Osteoblast (primary cell): ENCODE data around the gene MGMT. TPM values are rescaled to one million over a fixed set of nuclear protein-coding genes. Genes with fewer than 3 reads are reported as not detected.

ENCODE experiments used
- DNase-seq: peaks from one replicate; pipeline ENCODE4 v3.0.0; 2011; ENCODE audit warnings: low spot score, mixed read lengths; ENCODE audit not compliant: insufficient read length; ENCODE audit errors: missing footprints
- H2AFZ ChIP-seq: 2 replicates; pipeline ENCODE4 v1.6.0; 2011; ENCODE audit warnings: mild to moderate bottlenecking, low read length
- H3K27ac ChIP-seq: 2 replicates; pipeline ENCODE4 v1.5.1; 2011; ENCODE audit warnings: mild to moderate bottlenecking, low read depth, low read length, moderate library complexity
- H3K27me3 ChIP-seq: 2 replicates; pipeline ENCODE4 v1.6.0; 2012; ENCODE audit warnings: mild to moderate bottlenecking, control low read depth, inconsistent platforms, low read length, moderate library complexity; ENCODE audit not compliant: insufficient read depth
- H3K36me3 ChIP-seq: 2 replicates; pipeline ENCODE4 v1.5.1; 2011; ENCODE audit warnings: mild to moderate bottlenecking, low read length, control low read depth, moderate library complexity; ENCODE audit not compliant: insufficient read depth
- H3K4me1 ChIP-seq: 2 replicates; pipeline ENCODE4 v1.5.1; 2011; ENCODE audit warnings: mild to moderate bottlenecking, low read length, control low read depth, moderate library complexity; ENCODE audit not compliant: insufficient read depth
- H3K4me2 ChIP-seq: 2 replicates; pipeline ENCODE4 v1.6.0; 2011; ENCODE audit warnings: mild to moderate bottlenecking, low read length; ENCODE audit not compliant: insufficient read depth
- H3K4me3 ChIP-seq: fragments of 200-600 bp; sonication (generic); 3 replicates; pipeline ENCODE4 v1.5.1; 2012; ENCODE audit warnings: mild to moderate bottlenecking, low read length, inconsistent platforms; ENCODE audit not compliant: insufficient read depth
- H3K79me2 ChIP-seq: 2 replicates; pipeline ENCODE4 v1.6.0; 2012; ENCODE audit warnings: mild to moderate bottlenecking, low read length, control low read depth, inconsistent platforms; ENCODE audit not compliant: insufficient read depth
- H3K9me3 ChIP-seq: 2 replicates; pipeline ENCODE4 v1.5.1; 2011; ENCODE audit warnings: low read depth, low read length, control low read depth
- H4K20me1 ChIP-seq: 2 replicates; pipeline ENCODE4 v1.6.0; 2012; ENCODE audit warnings: mild to moderate bottlenecking, low read length, control low read depth; ENCODE audit not compliant: insufficient read depth
- CTCF ChIP-seq: IDR thresholded peaks from 2 replicates; pipeline ENCODE4 v1.5.1; 2011; ENCODE audit warnings: mild to moderate bottlenecking, low read depth, low read length, moderate library complexity; ENCODE audit errors: extremely low read depth
- total RNA-seq: library from RNA; depleted of rRNA; stranded (reverse); fragments of >200 nt; gene quantifications from 2 replicates; pipeline ENCODE4 v1.2.3, GENCODE V29; 2012

The MGMT gene
- total RNA-seq, 1 donor: 21.0 TPM

- no peaks in the 10 kb centered on the region for H3K9me3 ChIP-seq
- DNase-seq: peak; percentile 13
- H2AFZ ChIP-seq: no peak overlapping the region
- H3K4me1 ChIP-seq: peaks cover 13% of the 10 kb centered on the region
- H3K4me3 ChIP-seq: no peak overlapping the region
- no peaks in the 10 kb centered on the region for H3K79me2 ChIP-seq
- H3K36me3 ChIP-seq: no peaks in the 10 kb centered on the region
- no peak overlapping the region for H3K4me2 ChIP-seq
- H4K20me1 ChIP-seq: peaks cover 47% of the 10 kb centered on the region
- no peak overlapping the region for H3K27ac ChIP-seq
- TF ChIP-seq CTCF: no peak
- peaks cover 7% of the 10 kb centered on the region for H3K27me3 ChIP-seq
These were observed 69.3 kb downstream of the MGMT start for GRCh38 chr10:129536336-129536735.

DNA sequence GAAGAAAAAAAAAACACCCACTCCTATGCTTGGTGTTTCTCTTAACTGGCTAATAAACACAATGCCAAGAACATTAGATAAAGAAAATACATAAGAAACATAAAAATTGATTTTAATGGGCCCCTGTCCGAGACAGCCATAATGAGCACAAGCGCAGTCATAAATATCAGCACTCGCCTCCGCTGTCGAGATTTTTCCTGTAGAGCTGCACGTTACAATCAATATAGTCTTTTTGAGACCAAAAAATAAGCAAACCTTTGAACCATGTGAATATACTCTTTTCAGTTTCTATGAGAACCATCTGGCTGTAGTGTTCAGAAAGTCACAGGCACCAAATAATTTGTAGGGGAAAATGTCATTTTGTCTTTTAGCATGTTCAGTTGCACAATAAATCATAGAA lies 70.1 kb downstream of the MGMT start:
- Histone ChIP-seq H3K79me2 (no peaks in the 10 kb centered on the region), H2AFZ (no peak overlapping the region), H3K27ac (no peak overlapping the region), H3K4me3 (no peak overlapping the region), H3K4me2 (no peak overlapping the region), H3K9me3 (no peaks in the 10 kb centered on the region), H3K27me3 (peaks cover 7% of the 10 kb centered on the region), H3K4me1 (peaks cover 9% of the 10 kb centered on the region), H4K20me1 (peaks cover 44% of the 10 kb centered on the region), H3K36me3 (no peaks in the 10 kb centered on the region)
- TF ChIP-seq CTCF: no peak
- peak; percentile 34 for DNase-seq

GRCh38 chr10:129538236-129538635 lies 71.2 kb downstream of the MGMT start:
- Histone ChIP-seq H3K4me1 (no peaks in the 10 kb centered on the region), H3K27ac (no peak overlapping the region), H2AFZ (no peak overlapping the region), H3K9me3 (no peaks in the 10 kb centered on the region), H3K4me2 (no peak overlapping the region), H4K20me1 (peaks cover 34% of the 10 kb centered on the region), H3K4me3 (no peak overlapping the region), H3K36me3 (no peaks in the 10 kb centered on the region), H3K79me2 (no peaks in the 10 kb centered on the region), H3K27me3 (peaks cover 7% of the 10 kb centered on the region)
- peak; percentile 42 for DNase-seq
- TF ChIP-seq CTCF: no peak

DNA sequence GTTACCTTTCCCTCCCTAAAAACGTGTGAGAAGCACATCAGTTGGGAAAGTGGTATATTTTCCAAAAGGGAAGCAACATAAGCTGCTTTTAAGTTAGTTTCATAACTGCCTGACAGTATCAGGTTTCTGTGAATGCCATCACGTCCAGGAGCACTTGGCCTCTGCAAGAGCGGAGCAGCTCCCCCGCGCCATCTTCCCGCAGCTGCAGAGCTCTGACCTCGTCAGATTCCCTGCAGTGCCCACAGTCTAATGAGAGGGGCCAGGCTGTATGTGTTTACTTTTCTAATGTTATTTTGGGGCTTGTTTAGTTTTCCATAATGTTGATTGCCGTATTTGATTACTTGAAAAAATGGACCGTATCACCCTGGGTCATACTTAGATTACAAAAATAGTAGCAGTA lies 74.2 kb downstream of the MGMT start:
- H3K4me1 ChIP-seq: no peaks in the 10 kb centered on the region
- H2AFZ ChIP-seq: no peak overlapping the region
- H3K79me2 ChIP-seq: no peaks in the 10 kb centered on the region
- no peaks in the 10 kb centered on the region for H3K27me3 ChIP-seq
- no peak overlapping the region for H3K27ac ChIP-seq
- no peak for DNase-seq
- no peak for TF ChIP-seq CTCF
- H3K4me3 ChIP-seq: no peak overlapping the region
- no peaks in the 10 kb centered on the region for H3K36me3 ChIP-seq
- H4K20me1 ChIP-seq: peaks cover 28% of the 10 kb centered on the region
- no peaks in the 10 kb centered on the region for H3K9me3 ChIP-seq
- H3K4me2 ChIP-seq: no peak overlapping the region
